ENCODE data around the gene VWA3A.
A peak's percentile ranks its signal among the peaks of the same experiment; 100 is the strongest.

VWA3A gene

DNA sequence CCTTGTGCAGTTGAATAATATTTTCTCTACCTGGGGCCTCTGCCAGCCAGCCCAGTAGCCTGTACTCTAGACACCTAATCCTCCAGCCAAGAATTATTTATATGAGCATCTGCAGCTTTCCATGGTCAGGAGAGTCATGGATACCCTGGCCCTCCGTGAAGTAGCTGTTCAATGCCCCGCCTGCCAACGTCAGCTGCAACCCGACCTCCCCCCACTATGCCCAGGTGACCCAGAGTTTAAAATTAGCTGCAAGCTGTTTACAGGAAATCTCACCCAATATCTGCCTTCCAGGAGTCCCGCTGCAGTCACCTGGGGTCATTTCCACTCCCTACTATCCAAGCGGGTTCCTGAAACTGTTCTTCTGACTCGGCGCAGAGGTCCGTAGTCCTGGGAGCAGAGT is 82.3 kb downstream of the VWA3A start:
- TF ChIP-seq ZFX (IDR thresholded peaks at IDR 0.05), result no peak
- TF ChIP-seq, protein P1, sequence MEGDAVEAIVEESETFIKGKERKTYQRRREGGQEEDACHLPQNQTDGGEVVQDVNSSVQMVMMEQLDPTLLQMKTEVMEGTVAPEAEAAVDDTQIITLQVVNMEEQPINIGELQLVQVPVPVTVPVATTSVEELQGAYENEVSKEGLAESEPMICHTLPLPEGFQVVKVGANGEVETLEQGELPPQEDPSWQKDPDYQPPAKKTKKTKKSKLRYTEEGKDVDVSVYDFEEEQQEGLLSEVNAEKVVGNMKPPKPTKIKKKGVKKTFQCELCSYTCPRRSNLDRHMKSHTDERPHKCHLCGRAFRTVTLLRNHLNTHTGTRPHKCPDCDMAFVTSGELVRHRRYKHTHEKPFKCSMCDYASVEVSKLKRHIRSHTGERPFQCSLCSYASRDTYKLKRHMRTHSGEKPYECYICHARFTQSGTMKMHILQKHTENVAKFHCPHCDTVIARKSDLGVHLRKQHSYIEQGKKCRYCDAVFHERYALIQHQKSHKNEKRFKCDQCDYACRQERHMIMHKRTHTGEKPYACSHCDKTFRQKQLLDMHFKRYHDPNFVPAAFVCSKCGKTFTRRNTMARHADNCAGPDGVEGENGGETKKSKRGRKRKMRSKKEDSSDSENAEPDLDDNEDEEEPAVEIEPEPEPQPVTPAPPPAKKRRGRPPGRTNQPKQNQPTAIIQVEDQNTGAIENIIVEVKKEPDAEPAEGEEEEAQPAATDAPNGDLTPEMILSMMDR (conservative IDR thresholded peaks at IDR 0.05), result no peak

DNA sequence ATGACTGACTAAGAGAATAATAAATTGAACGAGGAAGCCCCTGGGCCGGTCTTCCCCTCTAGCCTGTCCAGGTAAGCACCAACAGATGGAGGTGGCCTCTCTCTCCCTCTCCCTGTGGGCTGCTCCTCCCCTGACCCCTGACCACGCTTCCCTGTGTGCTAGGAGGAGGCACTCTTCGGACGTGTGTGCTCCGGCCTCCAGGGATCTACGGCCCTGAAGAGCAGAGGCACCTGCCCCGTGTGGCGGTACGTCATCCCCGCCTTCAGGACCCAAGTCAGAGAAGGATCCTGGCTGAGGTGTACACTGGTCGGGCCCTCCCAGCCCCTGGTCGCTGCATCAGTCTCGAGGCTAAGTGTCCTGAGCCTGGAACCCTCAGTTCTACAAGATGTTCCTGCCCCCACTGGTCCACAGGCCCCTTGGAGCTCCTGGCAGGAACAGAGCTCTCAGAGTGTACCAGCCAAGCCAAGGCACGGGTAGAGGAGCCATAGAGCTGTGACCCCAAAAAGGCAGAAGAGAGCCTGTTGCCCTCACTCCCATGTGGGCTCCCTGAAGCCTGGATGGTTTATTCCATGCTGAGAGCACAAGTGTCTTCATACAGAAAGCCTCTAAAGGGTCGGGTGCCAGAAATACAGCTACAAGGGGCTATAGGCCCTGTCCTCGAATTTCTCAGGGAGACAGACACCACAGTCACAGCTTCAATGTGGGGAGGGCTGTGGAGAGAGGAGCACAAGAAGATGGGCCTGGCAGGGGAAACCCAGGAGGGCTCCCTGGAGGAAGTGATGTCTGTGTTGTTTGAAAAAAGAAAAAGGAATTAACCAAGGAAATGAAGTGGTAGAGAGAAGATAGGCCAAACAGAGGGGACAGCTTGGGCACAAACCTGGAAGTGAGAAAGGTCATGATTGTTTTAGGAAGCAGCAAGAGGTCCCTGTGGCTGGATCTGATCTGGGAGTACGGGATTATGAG is 85.9 kb downstream of the VWA3A start:
- no peak overlapping the region for H3K27ac ChIP-seq
- no peak for TF ChIP-seq ZFX (IDR thresholded peaks at IDR 0.05)
- TF ChIP-seq, protein P1 (conservative IDR thresholded peaks at IDR 0.05), result no peak

More for the DNA sequence above, 82.3 kb downstream of the VWA3A start:
- H3K27ac ChIP-seq, result no peak overlapping the region

DNA sequence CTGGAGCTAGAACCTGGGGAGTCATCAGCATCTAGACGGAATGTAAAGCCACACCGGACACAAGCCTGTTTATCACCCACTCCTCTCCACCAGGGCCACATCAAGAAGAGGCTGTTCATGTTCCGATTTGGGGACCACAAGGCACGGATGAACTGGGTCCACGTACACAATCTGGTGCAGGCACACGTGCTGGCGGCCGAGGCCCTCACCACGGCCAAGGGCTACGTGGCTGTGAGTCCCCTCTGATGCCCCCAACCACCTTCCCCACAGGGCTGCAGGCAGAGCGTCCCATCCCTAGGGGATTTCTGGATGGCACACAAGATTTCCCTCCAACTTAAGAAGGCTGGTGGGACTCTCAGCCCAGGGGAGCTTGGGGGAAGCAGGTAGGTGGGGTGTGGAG is 89.1 kb downstream of the VWA3A start:
- no peak for TF ChIP-seq ZFX (IDR thresholded peaks at IDR 0.05)
- TF ChIP-seq, protein P1 (conservative IDR thresholded peaks at IDR 0.05), result no peak

DNA sequence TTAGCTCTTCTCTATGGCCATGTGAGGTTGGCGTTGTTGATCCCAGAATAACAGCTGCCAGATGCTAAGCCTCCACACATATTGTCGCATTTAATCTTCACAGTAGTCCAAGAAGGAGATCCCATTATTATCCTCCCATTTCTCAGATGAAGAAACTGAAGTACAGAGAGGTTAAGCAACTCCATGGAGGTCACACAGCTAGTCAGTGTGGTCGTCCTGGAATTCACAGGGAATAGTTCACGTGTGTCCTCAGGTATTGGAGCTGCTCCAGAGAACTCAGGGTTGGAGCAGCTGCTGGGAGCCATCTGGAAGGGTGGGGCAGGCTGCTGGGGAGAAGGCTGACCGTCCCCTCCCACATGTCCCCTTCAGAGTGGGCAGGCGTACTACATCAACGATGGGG is 89.5 kb downstream of the VWA3A start:
- H3K27ac ChIP-seq, result no peak overlapping the region

More for the DNA sequence above, 89.1 kb downstream of the VWA3A start:
- H3K27ac ChIP-seq, result no peak overlapping the region

DNA sequence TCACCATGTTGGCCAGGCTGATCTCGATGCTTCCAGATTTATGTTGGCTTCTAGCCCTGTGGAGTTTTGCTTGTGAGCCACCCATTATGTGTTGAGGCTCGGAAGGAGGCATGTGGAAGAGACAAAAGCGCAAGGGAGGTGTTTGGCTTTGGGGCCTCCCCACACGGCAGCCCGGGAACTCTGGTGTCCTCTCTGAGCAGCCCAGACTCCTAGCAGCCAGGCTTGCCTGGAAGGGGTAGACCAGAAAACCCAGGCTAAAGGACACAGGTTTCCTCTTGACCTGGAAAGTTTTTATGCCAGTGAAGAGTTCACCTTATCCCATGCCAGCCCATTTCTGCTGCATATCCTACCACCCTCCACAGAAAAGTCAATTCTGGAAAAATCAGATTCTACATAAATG is 91.0 kb downstream of the VWA3A start:
- no peak overlapping the region for H3K27ac ChIP-seq
- TF ChIP-seq, protein P1 (conservative IDR thresholded peaks at IDR 0.05), result no peak

More for the DNA sequence above, 89.5 kb downstream of the VWA3A start:
- TF ChIP-seq, protein P1 (conservative IDR thresholded peaks at IDR 0.05), result no peak
- TF ChIP-seq ZFX (IDR thresholded peaks at IDR 0.05), result no peak

DNA sequence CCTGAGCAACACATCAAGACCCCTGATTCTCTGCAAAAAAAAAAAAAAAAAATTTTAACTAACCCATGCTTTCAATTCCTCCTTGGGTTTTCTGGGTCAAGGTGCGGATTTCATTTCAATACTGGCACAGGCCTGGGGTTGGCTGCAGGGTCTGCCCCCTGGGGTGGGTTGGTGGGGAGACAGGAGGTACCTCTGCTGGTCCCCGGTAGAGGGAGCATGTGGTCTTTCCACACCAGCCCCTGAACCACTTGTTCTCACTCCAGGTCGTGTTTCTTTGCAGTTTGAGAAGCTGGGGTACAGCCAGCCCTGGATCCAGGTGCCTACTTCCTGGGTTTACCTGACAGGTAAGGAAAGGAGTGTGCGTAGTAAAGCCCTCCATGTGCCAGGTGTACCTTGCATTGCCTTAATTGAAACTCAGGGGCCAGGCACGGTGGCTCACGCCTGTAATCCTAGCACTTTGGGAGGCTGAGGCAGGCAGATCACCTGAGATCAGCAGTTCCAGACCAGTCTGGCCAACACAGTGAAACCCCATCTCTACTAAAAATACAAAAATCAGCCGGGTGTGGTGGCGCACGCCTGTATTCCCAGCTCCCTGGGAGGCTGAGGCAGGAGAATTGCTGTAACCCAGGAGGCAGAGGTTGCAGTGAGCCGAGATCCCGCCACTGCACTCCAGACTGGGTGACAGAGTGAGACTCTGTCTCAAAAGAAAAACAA is 91.7 kb downstream of the VWA3A start:
- TF ChIP-seq ZFX (IDR thresholded peaks at IDR 0.05), result no peak
- TF ChIP-seq, protein P1 (conservative IDR thresholded peaks at IDR 0.05), result peak; percentile 59

DNA sequence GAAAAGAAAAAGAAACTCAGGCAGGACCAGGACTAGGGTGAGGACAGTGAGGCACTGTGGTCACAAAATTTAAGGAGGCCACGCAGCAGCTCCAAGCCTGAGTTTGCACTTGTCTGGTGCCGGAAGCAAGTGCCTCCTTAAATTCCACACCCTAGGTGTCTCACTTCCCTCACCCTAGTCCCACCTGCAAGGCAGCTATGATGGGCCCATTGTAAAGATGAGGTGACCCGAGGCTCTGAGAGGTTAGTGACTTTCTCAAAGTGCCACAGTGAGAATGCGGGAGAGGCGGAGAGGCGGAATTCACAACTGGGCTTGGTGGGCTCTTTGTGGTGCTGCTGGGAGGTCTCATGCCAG is 92.3 kb downstream of the VWA3A start:
- no peak for TF ChIP-seq ZFX (IDR thresholded peaks at IDR 0.05)
- TF ChIP-seq, protein P1 (conservative IDR thresholded peaks at IDR 0.05), result no peak
- H3K27ac ChIP-seq, result no peak overlapping the region

More for the DNA sequence above, 91.7 kb downstream of the VWA3A start:
- no peak overlapping the region for H3K27ac ChIP-seq
